NCI-H82 treated with DMSO at 0.1 percent for 48 hours (cell line): ENCODE results near the gene EPS8L2.

Source experiments
- DNase-seq: peaks from one replicate; lab custom pipeline; 2025; ENCODE audit not compliant: unreplicated experiment; lab: John Stamatoyannopoulos, UW

Gene EPS8L2

DNA sequence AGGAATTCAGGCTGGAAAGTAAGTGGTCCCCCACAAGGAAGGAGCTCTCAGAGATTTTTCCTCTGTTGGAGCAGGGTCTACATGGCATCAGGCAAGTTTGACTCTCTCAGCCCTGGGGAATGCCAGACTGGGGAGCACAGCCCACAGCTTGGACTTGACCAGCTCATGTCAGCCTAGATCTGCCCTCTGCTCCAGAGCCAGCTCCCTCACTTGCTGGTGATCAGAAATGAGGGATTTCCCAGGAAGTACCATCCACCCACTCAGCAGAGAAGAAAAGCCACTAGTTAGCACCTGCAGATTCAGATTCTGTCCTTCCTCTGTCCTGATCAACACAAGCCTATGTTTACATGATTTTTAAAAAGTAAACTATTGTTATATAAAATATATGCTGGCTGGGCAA is 54.2 kb downstream of the EPS8L2 start:
- DNase-seq: no peak

GRCh38 chr11:761526-762108 is 55.6 kb downstream of the EPS8L2 start:
- DNase-seq: no peak

GRCh38 chr11:762421-763072 is 56.5 kb downstream of the EPS8L2 start:
- DNase-seq: no peak

DNA sequence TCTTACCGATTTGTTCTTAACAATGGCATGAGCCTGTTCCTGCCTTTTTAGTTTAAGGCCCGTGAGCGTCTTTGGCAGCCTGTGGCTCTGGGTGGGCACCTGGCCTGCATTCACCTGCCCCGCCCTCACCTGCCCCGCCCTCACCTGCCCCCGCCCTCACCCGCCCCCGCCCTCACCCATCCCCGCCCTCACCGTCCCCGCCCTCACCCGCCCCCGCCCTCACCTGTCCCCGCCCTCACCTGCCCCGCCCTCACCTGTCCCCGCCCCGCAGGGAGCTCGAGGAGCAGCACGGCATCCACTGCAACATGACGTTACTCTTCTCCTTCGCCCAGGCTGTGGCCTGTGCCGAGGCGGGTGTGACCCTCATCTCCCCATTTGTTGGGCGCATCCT is 57.0 kb downstream of the EPS8L2 start:
- DNase-seq: no peak

DNA sequence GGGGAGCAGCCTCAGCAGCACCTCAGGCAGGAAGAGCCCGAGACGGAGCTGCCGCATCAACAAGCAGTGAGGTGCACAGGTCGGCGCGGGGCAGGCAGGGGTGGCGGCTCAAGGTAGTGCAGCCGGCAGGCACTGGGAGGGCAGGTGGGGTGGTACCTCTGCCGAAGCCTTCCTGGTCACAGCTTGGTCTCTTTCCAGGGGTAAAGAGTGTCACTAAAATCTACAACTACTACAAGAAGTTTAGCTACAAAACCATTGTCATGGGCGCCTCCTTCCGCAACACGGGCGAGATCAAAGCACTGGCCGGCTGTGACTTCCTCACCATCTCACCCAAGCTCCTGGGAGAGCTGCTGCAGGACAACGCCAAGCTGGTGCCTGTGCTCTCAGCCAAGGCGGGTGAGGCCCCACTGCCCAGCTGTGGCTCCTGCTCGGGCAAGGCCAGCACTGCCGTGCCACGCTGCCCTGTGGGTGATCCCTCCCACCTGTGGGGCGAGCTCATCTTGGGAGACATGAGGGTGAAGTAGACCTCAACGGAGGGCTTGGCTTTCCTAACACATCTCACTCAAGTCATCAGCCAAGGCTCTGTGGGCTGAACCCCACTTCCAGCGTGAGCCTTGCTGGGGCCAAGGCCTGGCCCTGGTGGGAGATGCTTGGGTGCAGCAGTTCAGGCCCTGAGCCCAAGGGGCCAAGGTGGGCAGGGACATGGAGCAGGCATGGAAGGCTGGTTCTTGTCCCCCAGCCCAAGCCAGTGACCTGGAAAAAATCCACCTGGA is 57.7 kb downstream of the EPS8L2 start:
- no peak for DNase-seq

GRCh38 chr11:764322-765024 is 58.4 kb downstream of the EPS8L2 start:
- DNase-seq: no peak

- DNase-seq: no peak
These were observed 59.2 kb downstream of the EPS8L2 start for GRCh38 chr11:765025-765801.

GRCh38 chr11:765802-766091 is 59.7 kb downstream of the EPS8L2 start:
- no peak for DNase-seq

GRCh38 chr11:766106-766935 is 60.3 kb downstream of the EPS8L2 start:
- no peak for DNase-seq

DNA sequence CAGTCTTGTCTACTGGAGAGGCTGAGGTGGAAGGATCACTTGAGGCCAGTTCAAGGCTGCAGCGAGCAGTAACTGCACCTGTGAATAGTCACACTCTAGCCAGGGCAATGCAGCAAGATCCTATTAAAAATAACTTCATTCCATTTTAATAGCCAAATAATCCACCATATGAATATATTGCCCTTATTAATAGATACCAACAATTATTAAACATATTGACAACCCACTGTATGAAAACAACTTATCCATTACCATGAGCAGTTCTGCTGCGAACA is 60.8 kb downstream of the EPS8L2 start:
- DNase-seq: no peak

- no peak for DNase-seq
These were observed 61.2 kb downstream of the EPS8L2 start for GRCh38 chr11:767238-767637.

DNA sequence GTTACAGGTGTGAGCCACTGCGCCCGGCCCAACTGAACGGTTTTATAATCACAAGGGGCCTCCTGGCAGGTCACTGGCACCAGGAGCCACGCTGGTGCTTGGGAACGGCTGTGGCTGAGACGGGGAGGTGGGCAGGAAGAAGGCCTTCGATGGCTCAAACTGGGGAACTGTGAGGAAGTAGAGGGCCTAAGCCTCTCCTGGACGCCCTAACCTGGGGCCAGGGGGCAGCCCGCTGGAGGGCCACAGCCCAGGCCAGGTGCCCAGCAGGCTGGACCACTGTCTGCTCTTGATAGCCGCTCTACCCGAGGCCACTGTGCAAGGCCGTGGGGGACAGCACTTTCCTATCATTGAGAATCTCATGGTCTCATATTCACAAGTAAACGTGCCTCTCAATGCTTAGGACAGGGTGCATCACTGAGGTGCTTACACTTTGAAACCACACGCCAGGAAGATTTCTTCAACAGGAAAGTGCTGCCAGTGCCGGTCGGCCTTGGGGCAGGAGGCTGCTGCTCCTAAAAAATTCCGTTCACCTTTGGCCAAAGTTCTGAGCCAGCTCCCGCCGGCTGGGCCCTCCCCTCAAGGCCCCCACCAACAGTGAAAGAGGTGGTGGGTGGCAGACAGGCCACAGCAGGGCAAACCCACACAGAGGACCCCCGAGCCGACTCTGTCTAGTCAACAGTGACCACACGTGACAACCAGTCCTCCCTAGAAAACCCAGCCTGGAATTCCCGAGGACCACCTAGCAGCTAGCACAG is 64.0 kb downstream of the EPS8L2 start:
- DNase-seq: no peak

GRCh38 chr11:770642-771616 is 64.9 kb downstream of the EPS8L2 start:
- DNase-seq: no peak

DNA sequence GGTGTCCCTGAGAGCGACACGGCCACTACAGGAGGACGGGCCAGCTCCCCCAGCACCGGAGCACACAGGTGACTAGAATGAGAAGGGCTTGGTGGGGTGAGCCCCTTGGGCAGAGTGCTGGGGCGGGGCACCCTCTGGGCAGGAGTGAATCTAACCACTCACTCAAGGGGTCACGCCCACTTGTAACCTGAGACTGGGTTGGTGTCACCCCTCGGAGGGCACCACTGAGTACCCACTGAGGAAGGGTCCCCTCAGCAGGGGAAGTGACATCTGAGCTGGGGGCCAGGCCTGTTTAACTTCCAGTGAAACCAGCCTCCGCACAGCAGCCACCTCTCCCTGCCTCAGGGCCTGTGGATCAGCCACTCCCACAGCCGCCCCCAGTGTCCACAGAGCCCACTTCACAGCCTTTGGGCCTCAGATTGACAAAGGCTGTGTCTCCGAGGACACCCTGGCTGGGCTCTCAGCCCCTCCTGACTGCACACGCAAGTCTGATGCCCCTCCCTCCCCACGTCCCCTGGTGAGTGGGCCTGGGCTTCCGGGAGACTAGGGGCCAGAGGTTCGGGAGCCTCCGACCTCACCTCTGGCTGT is 65.7 kb downstream of the EPS8L2 start:
- DNase-seq: no peak

DNA sequence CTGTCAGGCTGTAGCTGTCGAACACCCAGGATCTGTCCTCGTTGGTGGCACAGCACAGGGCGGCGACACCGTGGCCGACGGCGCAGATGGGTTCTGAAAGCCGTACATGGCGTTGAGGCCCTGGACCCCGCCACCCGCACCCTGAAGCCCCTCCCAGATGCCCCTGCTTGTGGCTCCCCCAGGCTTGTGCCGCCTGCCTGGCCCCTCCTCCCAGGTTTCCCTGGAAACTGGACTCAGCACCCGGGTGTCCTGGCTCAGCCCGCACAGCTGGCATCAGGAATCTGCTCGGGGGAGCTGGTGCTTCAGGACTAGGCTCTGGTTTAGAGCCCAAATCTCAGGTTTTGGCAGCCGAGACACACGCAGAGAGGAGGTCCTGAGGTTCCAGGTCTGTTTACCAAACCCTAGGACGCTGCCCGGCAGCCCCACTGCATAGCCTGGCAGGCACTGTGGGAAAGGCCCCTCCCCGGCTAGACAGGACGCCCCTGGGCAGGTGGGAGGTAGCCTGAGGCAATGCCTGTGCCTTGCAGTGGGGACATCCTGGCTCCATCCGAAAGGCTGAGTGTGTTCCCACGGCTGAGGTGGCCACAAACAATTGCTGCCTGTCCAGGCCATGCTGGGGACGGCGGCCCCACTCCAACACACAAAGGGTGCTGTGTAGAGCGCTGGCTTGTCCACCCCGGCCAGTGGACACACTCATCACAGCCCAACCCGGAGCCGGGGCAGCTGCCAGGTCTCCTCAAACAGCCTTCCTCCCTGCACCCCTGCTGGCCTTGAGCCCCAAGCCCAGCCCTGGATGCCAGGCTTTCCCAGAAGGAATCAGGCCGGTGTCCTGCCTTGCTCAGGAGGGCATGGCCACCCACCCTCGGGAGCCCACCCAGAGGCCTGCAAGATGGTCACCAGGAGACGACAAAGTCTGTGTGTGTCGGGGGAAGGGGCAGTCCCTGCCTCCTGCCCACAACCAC is 66.7 kb downstream of the EPS8L2 start:
- DNase-seq: no peak

DNA sequence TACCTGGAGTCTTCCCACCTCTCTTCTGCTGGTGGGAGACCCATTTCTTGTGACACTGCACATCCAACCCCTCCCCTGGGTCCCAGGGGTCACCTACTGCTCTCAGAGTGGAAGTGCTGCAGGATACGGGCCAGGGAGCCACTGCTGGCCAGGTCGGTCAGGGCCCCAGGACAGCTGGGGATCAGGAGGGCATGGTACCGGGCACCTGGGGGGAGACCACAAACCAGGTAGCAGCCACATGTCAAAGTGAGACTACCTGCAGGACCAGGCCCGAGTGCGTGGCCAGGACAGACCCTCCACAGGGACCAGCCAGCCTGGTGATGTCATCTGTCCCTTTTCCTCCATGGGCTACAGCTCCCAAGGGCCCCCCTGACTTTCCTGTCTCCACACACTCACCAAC is 67.4 kb downstream of the EPS8L2 start:
- no peak for DNase-seq

GRCh38 chr11:773830-774229 is 67.8 kb downstream of the EPS8L2 start:
- no peak for DNase-seq
